HL-60/S4 treated with phorbol 12-myristate 13-acetate at 8.2 ng/mL for 4 days and 3 days (cell line): ENCODE data around the gene SPRED3.
"Not testable (repeated sequence)": the region's sequence is repeated elsewhere in the genome, so short reads cannot be mapped to it uniquely, and the experiment has no call there.

Source experiments
- in situ Hi-C: fragments of 300-500 bp; cut with MboI; formaldehyde crosslinking; loops from 2 replicates; pipeline ENCODE4 v1.15.0; 2022; ENCODE audit warnings: low sequenced_read_pairs

The SPRED3 gene, protein sequence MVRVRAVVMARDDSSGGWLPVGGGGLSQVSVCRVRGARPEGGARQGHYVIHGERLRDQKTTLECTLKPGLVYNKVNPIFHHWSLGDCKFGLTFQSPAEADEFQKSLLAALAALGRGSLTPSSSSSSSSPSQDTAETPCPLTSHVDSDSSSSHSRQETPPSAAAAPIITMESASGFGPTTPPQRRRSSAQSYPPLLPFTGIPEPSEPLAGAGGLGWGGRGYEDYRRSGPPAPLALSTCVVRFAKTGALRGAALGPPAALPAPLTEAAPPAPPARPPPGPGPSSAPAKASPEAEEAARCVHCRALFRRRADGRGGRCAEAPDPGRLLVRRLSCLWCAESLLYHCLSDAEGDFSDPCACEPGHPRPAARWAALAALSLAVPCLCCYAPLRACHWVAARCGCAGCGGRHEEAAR

DNA sequence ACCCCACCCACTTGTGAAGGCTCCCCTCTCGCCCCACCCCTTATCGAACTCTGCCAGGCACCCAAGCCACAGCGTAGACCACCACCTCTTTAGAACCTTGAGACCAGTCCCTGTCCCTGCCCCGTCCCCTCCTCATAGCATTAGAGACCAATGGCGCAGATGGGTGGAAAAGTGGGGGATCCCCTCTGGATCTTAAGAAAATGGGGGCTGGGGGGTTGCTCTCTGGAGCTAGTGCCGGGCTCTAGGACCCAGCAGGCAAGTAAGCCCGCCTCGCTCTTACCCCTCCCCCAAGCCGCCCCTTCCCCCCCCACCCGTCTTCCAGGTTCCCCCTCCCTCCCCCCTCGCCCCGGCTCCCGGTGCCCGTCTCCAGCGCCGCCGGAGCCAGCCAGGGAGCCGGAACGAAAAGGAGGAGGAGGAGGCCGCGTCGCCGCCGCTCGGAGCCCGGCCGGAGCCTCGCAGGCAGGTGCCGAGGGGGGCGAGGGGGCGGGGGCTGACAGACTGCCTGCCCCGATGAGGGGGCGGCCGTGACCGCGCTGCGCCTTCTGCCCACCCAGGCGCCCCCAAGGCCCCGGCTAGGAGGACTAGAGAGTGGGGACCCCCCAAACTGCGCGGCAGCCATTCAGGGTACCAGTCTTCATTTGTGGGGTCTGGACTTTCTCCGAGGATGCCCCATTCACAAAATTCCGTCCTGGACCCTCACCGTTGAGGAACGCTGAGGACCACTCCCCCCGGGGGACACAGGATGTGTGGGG lies at the start of gene SPRED3:
TSS of gene SPRED3 (plus strand) at position 349 of the 752 bp plus-strand sequence. CDS start 1,606 bp downstream, outside the sequence.
- in situ Hi-C loops, result no loop called here

DNA sequence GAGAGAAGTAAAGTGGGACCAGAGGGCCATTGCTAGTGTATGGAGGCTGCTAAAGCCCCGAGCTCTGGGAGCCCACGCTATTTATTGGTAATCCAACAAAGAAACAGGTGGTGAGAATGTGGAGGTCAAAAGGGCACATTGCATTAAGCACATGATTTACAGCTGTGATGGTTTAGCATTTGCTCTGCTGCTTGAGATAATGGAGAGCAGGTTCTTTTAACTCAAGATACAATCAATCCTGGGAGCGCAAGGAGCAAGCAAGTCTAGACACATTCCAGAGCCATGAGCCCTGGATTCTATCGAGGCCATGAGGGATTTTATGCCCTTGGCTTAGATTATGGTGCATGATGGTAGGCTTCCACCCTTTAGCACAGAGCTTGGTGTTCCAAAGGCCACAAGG lies 49.5 kb upstream of the SPRED3 start:
- in situ Hi-C loops, result not testable (repeated sequence)

DNA sequence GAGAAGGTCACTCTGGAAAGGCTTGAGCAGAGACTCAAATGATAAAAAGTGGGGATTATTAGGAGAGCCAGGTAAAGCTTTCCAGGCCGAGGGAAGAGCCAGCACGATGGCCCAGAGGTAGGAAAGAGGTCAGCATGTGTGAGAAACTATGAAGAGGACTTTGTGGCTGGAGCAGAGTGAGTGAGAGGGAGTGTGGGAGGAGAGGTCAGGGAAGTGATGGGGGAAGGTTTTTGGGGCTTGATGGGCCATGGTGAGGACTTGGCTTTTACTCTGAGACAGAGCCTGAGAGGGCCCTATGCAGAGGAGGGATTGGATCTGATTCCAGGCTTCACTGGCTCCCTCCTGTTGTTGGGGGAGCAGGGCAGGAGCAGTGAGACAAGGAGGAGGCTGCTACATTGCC lies 47.6 kb upstream of the SPRED3 start:
- in situ Hi-C loops, result no loop called here

DNA sequence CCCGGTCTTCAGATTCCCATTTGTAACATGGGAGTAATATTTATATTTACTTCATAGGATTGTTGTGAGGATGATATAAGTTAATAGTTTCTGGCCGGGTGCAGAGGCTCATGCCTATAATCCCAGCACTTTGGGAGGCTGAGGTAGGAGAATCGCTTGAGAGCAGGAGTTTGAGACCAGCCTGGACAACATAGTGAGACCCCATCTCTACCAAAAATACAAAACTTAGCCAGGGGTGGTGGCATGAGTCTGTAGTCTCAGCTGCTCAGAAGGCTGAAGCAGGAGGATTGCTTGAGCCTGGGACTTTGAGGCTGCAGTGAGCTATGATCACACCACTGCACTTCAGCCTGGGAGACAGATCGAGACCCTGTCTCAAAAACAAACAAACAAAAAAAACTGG lies 41.7 kb upstream of the SPRED3 start:
- in situ Hi-C loops, result no loop called here

DNA sequence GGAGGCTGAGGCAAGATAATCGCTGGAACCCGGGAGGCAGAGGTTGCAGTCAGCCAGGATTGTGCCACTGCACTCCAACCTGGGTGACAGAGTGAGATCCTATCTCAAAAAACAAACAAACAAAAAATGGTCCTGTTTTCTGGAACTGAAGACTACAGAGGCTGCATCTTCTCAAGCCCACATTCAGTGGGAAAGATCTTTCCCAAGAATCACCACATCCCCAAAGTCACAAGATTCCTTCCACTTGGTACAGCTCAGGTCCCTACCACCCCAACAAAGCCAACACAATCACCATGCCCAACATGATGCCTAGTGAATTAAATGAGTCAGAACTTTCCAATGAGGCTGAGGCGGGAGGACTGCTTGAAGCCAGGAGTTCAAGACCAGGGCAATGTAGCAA lies 37.6 kb upstream of the SPRED3 start:
- in situ Hi-C loops, result loop anchor here (25.0 kb wide), 1 partner anchor 439 kb away; the partner anchor contains the start of genes SIPA1L3 and WDR87

DNA sequence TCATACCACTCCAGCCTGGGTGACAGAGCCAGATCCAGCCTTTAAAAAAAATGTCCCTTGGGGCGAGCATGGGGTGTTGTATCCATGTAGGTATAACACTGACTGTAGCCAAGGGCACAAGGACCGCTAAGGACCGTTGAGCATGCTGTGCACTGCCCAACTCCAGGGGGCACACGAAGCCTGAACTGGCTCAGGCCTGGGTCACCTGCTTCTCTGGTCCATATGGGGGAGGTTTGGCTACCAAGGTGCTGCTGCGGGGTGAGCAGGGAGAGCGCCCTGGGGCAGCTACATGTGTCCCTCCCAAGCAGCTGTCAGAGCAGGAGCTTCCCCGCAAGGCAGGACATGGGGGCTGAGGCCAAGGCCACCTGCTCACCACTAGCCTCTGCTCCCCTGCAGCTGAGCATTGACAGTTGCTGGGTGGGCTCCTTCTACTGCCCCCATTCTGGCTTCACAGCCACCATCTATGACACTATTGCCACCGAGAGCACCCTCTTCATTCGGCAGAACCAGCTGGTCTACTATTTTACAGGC lies 36.6 kb upstream of the SPRED3 start:
- in situ Hi-C loops, result loop anchor here (25.0 kb wide), 1 partner anchor 440 kb away; the partner anchor contains the start of genes SIPA1L3 and WDR87

DNA sequence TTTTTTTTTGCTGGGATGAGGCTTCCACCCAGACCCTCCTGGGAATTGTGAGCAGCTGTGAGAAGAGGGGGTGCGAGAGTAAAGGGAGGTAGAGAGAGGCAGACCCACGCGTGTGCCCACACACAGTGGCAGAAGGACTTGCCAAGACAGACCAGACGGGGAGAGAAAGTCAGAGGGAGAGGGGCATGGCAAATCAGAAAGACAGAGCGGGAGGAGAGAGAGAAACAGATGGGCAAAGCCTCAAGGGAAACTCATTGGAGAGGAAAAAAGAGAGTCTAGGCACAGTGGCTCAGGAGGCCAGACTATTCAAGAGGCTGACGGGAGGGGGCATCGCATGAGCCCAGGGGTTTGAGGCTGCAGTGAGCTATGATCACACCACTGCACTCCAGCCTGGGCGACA lies 35.9 kb upstream of the SPRED3 start:
- in situ Hi-C loops, result loop anchor here (25.0 kb wide), 1 partner anchor 440 kb away; the partner anchor contains the start of genes SIPA1L3 and WDR87

DNA sequence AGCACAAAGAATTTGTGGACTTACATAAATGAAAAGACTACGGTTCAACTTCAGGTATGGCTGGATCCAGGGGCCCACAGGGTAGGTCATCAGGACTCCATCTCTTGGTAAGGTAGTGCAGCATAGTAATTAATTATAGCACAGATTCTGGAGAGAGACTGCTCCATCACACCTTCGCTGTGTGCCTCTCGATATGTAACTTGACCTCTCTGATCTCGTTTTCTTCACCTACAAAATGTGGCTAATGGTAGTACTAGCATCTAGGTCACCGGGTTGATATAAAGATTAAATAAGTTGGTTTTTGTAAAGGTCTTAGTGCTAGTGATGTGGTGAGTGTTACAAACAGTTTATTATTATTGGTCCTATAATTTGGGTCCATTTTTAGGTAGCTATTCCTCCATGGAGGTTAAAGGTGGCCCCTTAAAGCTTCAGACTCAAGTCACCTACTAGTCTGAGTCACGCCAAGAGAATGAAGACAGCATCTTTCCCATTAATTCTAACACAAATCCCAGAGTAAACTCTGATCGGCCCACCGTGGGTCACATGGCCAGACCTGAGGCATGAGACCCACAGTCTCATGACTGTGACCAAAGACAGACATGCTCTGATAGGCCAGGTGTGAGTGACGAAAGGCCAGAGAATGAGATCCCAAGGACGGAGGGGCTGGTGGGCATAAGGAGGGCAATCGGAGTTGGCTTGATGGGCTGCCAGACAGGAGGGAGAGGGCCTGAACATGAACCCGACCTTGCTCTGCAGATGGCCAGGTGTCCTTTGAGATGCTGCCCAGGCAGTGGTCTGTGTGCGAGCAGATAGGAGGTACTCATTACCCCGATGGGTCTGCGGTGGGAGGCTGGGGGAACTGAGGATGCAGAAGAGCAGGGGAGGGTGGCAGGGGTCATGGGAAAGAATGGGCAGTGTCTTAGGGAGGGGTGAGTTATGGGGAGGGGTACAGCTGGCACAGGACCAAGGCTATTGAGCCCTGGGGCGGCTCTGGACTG lies 32.5 kb upstream of the SPRED3 start:
- in situ Hi-C loops, result loop anchor here (25.0 kb wide), 1 partner anchor 444 kb away; the partner anchor contains the start of genes SIPA1L3 and WDR87

DNA sequence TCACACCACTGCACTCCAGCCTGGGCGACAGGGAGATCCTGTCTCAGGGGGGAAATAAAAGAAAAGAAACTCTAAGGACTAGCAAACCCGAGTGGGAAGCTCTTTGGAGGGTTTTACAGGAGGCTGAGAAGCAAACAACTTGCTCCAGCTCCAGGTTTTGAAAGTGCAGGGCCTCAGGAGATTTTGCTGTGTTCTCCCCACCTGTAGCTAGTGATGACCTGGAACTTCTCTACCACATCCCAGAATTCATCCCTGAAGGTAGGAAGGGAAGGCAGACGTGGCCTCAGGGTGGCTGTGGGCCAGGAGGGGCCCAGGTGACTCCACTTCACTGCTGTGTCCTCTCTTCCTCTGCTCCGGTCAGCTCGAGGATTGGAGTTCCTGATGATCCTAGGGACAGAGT lies 30.4 kb upstream of the SPRED3 start:
- in situ Hi-C loops, result loop anchor here (25.0 kb wide), 1 partner anchor 446 kb away; the partner anchor contains the start of genes SIPA1L3 and WDR87

DNA sequence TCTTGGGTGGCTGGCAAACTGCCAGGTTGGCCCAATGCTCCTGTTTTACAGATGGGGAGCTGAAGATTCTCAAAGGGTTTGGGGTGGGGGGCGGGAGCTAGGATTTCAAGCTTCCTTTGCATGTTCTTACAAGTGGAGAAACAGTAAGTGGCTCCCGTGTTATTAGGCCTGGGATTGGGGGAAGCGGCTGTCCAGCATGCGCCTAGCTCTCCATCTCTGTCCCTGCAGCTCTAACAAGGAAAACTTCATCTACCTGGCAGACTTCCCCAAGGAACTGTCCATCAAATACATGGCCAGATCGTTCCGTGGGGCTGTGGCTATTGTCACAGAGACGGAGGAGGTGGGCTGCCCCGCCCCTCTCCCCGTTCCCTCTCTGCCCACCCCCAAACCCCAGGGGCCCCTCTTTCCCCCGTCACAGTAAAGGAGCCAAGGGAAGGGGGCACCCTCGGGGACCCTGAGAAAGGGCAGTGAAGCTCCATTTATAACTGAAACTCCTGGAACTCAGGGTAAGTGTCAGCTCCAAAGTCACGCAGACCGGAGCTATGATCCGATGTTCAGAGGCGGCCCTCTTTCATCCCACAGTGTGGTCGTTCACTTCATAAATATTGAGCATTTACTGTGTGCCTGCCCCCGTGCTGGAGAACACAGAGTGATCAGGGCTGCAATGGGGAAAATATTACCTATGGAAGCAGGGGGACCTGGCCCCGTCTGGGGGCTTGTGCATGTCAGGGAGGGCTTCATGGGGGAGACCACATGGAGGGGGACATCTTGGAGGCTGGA lies 29.1 kb upstream of the SPRED3 start:
- in situ Hi-C loops, result loop anchor here (25.0 kb wide), 1 partner anchor 447 kb away; the partner anchor contains the start of genes SIPA1L3 and WDR87

DNA sequence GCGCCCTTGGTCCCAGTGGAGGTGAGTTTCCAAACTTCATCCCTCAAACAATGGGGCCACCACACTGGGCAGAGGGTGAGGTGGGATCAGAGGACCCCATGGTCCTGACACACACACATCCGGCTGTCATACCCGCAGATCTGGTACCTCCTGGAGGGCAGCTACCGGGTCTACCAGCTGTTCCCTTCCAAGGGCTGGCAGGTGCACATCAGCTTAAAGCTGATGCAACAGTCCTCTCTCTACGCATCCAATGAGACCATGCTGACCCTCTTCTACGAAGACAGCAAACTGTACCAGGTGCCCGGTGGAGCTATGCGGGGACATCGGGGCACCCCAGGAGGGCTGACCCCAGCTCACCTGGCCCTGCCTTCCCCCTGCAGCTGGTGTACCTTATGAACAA lies 28.1 kb upstream of the SPRED3 start:
- in situ Hi-C loops, result loop anchor here (25.0 kb wide), 1 partner anchor 448 kb away; the partner anchor contains the start of genes SIPA1L3 and WDR87

DNA sequence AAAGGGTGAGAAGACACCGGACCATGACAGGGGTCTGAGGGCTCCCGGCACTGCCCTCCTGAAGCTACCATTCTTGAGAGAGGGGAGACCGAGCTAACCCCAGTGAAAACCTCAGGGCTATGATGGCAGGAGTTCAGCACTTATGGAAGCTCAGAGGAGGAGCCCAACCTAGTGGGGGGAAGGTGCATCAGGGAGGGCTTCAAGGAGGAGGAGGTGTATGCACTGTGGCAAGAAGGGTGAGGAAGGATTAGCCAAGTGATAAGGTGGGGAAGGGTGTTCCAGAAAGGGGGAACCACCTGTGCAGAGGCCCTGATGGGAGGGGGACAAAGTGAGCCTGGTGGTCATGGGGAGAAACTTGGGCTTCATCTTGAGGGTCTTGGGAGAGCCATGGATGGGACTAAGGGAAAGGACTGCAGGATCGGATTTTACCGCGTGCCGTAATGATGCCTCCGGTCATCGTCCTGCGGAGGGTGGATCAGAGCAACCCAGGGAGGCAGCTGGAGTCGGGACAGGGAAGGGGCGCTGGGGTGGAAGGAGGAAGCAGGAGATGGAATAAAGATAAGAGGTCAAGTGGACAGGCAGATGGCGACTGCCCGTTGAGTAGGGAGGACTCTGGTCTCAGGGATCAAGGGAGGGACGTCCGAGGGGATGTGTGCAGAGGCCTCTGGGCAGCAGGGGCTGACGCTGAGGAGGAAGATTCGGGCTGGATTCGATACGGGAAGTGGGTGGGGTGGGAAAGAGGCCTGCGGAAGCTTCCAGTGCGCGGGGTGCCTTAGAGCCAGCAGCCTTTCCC lies 27.5 kb upstream of the SPRED3 start:
- in situ Hi-C loops, result loop anchor here (25.0 kb wide), 1 partner anchor 449 kb away; the partner anchor contains the start of genes SIPA1L3 and WDR87

DNA sequence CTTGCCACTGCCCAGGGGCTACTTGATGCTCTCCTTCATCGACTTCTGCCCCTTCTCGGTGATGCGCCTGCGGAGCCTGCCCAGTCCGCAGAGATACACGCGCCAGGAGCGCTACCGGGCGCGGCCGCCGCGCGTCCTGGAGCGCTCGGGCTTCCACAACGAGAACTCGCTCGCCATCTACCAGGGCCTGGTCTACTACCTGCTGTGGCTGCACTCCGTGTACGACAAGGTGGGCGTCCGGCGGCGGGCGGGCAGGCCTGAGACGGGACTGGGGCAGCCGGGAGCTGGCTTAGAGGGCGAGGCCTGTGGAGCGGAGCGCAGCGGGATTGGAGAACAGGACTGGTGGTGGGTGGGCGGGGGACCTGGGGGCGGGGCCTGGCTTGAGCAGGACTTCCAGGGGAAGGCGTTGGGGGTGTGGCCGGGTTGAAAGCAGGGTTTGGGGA lies 26.8 kb upstream of the SPRED3 start:
- in situ Hi-C loops, result loop anchor here (25.0 kb wide), 1 partner anchor 449 kb away; the partner anchor contains the start of genes SIPA1L3 and WDR87

DNA sequence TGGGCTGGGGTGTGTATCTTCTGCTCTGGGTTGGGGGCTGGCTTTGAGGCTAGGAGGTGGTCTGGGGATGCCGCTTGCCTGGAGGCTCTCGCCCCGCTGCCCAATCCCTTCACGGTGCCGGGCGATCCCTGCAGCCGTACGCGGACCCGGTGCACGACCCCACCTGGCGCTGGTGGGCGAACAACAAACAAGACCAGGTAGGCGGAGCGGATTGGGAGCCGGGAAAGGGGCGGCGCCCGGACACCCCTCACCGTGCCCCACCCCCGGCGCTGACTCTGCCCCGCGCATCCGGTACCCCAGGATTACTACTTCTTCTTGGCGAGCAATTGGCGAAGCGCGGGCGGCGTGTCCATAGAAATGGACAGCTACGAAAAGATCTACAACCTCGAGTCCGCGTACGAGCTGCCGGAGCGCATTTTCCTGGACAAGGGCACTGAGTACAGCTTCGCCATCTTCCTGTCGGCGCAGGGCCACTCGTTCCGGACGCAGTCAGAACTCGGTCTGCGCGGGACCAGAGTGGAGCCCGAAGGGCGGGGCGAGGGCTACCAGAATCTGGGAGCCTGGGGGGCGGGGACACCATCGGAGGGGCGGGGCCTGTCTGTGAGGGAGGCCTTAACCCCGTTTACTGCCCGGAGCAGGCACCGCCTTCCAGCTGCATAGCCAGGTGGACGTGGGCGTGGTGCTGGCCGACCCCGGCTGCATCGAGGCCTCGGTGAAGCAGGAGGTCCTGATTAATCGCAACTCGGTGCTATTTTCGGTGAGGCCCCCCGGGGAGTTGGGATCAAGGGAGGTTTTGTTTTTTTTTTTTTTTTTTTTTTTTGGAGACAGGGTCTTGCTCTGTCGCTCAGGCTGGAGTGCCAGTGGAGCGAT lies 26.2 kb upstream of the SPRED3 start:
- in situ Hi-C loops, result loop anchor here (25.0 kb wide), 1 partner anchor 450 kb away; the partner anchor contains the start of genes SIPA1L3 and WDR87

DNA sequence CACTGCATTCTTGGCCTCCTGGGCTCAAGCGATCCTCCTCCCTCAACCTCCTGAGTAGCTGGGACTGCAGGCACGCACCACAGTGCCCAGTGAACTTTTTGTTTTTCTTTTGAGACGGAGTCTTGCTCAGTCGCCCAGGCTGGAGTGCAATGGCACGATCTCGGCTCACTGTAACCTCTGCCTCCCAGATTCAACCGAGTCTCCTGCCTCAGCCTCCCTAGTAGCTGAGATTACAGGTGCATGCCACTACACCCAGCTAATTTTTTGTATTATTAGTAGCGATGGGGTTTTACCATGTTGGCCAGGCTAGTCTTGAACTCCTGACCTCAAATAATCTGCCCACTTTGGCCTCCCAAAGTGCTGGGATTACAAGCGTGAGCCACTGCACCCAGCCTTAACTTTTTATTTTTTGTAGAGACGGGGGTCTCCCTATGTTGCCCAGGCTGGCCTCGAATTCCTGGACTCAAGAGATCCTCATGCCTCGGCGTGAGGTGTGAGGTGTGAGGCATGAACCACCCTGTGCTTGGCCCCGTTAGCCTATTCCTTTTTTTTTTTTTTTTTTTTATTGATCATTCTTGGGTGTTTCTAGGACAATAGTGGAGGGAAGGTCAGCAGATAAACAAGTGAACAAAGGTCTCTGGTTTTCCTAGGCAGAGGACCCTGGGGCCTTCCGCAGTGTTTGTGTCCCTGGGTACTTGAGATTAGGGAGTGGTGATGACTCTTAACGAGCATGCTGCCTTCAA lies 25.4 kb upstream of the SPRED3 start:
- in situ Hi-C loops, result loop anchor here (25.0 kb wide), 1 partner anchor 451 kb away; the partner anchor contains the start of genes SIPA1L3 and WDR87

DNA sequence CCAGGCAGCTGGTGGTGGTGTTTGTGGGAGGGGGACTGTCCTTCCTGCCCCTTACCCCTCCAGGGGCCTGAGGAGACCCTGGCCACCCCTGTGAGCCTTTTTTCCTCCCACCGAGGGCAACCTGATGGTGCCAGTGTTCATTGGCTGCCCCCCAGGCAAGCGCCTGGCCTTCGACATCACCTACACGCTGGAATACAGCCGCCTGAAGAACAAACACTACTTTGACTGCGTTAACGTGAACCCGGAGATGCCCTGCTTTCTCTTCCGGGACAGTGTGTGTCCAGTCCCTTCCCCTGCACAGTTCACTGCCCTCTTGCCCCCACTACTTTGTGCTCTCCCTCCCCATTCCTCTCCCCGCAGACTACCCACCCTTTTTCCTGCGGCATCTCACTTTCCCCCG lies 21.5 kb upstream of the SPRED3 start:
- in situ Hi-C loops, result loop anchor here (25.0 kb wide), 1 partner anchor 455 kb away; the partner anchor contains the start of genes SIPA1L3 and WDR87
